ENCODE data around the gene KRT81.
A peak's percentile ranks its signal among the peaks of the same experiment; 100 is the strongest.
"Not testable (repeated sequence)": the region's sequence is repeated elsewhere in the genome, so short reads cannot be mapped to it uniquely, and the experiment has no call there.

The KRT81 gene

DNA sequence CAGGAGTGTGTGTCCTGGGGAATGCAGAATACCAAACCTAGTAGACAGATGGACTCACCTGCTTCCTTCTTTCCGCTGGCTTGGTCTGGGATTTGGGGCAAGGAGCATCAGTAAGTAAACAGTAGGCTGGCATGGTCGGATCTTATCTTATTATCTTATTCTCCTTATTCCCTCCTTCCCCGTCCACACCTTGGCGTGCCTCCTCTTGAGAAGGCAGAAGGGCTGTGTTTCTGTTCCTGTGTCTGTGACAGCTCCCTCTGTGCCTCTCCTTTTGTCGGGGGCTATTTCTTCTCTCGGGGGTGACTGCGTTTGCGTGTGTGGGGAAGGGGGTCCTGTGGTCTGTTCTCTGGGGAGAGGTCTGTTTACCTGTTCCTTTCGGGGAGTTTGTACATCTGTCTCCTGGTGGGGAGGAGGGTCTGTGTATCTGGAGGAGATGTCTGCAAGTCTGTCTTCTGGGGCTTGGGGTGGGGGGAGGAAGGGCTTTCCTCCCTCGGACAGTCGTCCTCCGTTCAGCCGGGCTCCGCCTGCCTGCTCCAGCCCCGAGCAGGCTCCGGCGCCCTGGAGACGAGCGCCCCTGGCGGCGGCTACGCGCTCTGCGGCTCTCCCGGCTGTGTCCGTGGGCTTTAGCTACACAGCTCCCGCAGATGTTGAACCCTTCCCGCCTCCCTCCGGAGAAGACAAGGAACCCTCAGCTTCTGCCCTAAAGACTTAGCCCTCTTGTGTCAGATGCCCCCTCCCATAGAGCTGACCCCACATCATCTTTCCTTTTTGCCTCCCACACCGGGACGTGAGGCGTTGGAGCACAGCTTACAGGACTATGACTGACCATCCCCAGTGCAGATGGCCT lies 12.5 kb downstream of the KRT81 start:
- peak; percentile 44 to 55 for DNase-seq (ENCODE audit: low read depth in 1 of 2, low spot score in 1 of 2)

DNA sequence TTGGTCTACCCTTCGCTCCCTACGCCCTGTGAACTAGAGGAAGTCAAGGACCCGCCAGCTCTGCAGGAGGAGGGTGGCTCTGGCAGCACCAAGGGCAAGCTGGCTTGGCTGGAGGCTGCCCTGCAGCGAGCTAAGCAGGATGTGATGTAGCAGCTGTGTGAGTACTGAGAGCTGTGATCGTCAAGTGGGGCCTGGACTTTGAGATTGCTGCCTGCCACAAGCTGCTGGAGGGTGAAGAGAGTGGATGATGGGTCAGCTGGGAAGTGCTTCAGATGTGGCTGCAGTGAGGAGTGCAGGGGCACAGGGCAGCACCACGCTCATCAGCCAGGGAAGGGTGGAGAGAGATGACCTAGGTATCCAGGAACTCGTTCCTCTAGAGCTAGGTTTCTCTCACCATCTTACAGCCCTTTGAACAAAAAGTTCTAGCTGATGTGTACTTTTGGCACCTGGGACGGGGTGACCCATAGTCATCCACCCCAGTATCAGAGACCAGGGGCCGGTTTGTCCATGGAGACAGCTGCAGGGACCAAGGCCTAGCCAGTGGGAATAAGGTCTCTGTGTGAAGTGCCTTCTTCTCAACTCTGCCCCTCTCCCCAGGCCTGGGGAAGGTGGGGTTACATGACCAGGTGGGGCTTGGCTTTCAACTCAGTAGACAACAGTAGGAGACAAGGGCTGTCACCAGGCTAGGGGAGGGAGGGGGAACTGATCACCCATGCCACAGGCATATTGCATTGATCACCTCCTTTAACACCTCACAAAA lies 13.7 kb downstream of the KRT81 start:
- no peak for DNase-seq (ENCODE audit: low read depth in 1 of 2, low spot score in 1 of 2)

- DNase-seq (ENCODE audit: low read depth in 1 of 2, low spot score in 1 of 2): no peak
These were observed 15.6 kb downstream of the KRT81 start for GRCh38 chr12:52275686-52276085.

GRCh38 chr12:52274521-52275120 lies 16.7 kb downstream of the KRT81 start, which contains the start of gene KRT86:
Gene KRT86 (plus strand): TSS chr12:52274645. CDS start chr12:52301917, 27,272 bp downstream.
- no peak for DNase-seq (ENCODE audit: low read depth in 1 of 2, low spot score in 1 of 2)

DNA sequence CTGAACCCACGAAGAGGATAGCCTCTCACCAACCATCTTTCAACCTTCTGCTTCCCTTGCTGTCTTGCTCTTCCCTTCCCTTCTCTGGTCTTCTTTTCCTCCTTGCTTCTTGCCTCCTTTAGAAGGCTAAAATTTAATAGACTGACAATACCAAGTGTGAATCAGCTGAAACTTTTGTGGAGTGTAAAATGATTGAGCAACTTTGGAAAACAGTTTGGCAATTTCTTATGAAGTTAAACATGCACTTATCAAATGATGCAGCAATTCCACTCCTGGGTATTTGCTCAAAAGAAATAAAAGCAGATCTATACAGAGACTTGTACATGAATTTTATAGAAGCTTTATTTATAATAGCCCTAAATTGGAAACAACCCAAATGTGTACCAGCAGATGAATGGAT lies 20.2 kb downstream of the KRT81 start:
- DNase-seq (ENCODE audit: low read depth in 1 of 2, low spot score in 1 of 2): no peak

DNA sequence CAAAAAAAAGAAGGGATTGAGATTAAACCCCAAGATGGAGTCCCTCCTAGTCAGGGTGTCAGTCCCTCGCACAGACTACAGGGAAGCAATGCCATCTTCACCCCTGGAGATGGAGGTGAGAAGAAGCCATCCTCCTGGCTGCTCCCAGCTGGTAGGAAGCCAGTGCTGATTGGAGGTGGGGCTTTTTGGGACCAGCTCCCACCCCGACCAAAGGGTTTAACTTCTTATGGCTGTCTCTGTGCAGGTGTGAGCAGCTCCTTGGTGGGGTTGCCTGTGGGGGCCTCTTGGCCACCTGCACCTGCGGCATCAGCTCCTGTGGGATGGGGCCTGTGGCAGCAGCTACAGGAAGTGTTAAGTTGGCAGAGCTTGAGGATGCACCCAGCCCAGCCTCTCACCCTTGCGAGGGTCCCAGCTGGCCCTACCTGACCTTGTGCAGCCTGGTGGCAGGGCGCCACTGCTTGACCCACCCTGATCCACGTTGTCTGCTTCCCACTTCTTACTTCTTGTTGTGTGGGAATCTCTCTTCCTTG lies 20.7 kb downstream of the KRT81 start:
- no peak for DNase-seq (ENCODE audit: low read depth in 1 of 2, low spot score in 1 of 2)

- DNase-seq (ENCODE audit: low read depth in 1 of 2, low spot score in 1 of 2): no peak
These were observed 23.1 kb downstream of the KRT81 start for GRCh38 chr12:52268212-52268611.

- no peak for DNase-seq (ENCODE audit: low read depth in 1 of 2, low spot score in 1 of 2)
These were observed 23.6 kb downstream of the KRT81 start for GRCh38 chr12:52267699-52268098.

DNA sequence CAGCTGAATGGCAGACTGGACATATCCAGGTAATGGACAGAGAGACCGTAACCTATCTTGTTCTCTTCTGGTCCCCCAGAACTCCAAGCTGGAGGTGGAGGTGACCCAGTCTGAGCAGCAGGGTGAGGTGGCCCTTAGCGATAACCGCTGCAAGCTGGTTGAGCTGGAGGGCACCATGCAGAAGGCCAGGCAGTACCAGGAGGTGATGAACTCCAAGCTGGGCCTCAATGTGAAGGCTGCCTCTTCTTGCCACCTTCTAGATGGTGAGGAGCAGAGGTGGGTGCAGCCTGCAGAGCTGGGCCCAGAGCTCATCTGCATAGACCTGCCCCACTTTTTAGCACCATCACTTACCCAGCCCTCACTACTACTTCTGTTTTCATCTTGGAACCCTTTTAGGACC lies 24.1 kb downstream of the KRT81 start:
- no peak for DNase-seq (ENCODE audit: low read depth in 1 of 2, low spot score in 1 of 2)

- no peak for DNase-seq (ENCODE audit: low read depth in 1 of 2, low spot score in 1 of 2)
These were observed 24.8 kb downstream of the KRT81 start for GRCh38 chr12:52266514-52266913.

GRCh38 chr12:52264435-52264825 lies 26.9 kb downstream of the KRT81 start:
- no peak for DNase-seq (ENCODE audit: low read depth in 1 of 2, low spot score in 1 of 2)

GRCh38 chr12:52263761-52264434 lies 27.4 kb downstream of the KRT81 start:
- no peak for DNase-seq (ENCODE audit: low read depth in 1 of 2, low spot score in 1 of 2)

DNA sequence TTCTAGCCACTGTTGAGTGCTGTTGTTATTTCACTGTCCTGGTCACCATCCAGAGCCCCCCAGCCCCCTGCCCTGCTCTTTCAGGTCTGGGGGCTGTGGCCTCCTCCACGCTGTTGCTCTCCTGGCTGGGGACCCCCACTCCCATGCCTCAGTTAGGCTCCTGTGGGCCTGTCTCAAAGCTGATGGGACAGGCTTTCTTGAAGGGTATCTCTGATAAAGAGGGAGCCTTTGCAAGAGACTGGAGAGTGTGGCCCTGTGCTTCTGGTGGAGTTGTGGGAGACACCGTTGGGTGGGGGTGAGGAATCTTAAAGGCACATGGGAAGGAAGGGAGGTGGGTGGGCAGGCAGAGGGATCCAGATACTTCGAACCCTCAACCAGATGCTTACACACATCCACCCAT lies 29.0 kb downstream of the KRT81 start:
- no peak for DNase-seq (ENCODE audit: low read depth in 1 of 2, low spot score in 1 of 2)

DNA sequence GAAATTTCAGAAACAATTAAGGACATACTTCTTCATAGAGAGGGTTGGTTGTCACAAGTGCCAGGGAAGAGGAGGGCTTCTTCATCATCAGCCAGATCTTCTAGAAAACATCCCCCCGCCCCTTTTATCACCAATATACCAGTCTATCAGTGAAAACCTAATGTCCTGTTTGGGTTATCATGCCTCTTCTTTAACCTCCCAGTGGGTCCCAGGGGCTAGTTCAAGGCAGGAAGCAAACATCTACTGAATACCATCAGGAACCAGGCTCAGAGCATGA lies 30.2 kb downstream of the KRT81 start:
- no peak for DNase-seq (ENCODE audit: low read depth in 1 of 2, low spot score in 1 of 2)

DNA sequence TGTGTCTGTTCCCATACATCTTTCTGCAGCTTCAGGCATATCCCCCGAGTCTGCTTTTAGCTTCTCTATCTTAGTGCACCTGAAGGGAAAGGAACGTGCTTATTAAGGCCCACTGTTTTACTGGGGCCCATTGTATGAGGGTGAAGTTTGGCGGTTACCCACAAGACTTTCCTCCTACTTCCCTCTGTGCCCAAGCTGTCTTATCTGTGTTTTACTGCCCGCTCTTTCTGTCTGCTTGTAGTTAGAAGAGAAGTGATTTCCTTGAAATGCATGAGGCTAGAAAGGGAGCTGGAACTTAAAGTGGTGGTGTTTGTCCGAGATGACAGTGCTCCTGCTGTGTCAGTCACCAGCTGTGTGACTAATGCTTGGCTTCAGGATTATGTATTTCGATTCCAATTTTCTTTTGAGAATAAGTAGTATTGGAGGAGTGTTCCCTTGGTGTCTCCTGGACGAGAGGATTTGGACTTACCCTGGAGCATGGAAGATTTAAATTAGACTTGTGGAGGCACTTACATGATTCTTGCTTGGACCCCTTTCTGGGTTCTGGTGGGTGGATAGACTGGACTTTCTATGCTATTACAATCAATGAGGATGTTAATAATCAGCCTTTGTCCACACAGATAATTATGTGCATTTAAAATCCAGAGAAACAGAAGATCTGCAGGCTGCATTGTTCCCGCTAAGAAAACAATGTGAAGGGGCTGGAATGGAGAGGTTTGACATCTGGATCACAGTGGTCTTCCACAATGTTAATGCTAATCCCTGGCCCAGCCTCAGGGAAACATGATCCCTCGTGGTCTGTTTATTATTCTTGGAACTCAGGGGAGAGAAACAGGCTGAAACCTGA lies 30.8 kb downstream of the KRT81 start:
- DNase-seq (ENCODE audit: low read depth in 1 of 2, low spot score in 1 of 2): no peak

DNA sequence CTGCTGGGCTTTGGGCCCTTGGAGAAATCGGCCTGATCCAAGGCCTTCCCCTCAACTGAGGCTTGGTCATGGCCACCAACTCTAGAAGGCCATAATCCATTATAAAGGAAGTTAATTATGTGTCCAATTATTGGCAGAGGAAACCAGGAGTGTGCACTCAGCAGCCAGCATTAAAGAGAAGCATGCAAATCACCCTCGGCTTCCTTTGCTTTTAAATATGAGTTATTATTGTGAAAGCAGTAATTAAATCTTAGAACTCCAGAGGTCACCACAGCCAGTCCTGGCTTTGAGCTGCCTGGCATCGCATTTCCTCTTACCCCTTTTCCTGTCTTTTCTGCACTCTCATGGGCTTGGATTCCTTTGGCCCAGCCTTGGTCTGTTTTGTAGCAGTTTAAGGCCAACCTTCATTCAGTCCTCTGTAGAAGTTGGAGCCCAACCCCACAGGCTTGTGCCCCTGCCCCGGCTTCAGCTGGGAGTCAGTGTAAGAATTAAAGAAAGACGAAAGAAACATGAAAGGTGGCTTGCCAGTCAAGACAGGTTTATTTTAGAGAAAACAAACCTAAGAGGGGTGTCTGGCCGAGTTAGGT lies 31.6 kb downstream of the KRT81 start:
- no peak for DNase-seq (ENCODE audit: low read depth in 1 of 2, low spot score in 1 of 2)

DNA sequence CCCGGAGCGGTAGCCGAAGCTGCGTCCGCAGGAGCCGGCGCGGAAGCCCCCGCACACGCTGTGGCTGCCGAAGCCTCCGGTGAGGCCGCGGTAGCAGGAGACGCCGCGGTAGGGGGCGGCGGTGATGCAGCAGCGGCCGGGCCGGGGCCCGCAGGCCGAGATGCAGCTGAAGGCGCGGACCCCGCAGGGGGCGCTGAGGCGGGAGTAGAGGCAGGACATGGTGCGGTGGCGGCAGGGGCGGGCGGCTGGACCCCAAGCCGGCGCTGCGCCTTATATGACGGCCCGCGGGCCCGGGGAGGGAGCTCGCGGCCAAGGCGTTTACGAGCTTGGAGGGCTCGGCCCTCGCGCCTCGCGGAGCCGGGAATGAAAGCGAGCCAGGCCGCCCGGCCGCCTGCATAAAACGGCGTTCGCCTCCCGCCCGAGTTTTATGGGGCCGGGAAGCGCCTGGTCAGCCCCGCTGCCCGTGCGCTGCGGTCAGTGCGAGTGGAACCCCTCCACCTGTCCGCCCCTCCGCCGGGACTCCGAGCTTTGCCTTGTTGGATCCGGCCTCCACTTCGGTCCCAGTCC lies 32.9 kb downstream of the KRT81 start:
- no peak for DNase-seq (ENCODE audit: low read depth in 1 of 2, low spot score in 1 of 2)

GRCh38 chr12:52257922-52258321 lies 33.4 kb downstream of the KRT81 start:
- DNase-seq (ENCODE audit: low read depth in 1 of 2, low spot score in 1 of 2): not testable (repeated sequence)

DNA sequence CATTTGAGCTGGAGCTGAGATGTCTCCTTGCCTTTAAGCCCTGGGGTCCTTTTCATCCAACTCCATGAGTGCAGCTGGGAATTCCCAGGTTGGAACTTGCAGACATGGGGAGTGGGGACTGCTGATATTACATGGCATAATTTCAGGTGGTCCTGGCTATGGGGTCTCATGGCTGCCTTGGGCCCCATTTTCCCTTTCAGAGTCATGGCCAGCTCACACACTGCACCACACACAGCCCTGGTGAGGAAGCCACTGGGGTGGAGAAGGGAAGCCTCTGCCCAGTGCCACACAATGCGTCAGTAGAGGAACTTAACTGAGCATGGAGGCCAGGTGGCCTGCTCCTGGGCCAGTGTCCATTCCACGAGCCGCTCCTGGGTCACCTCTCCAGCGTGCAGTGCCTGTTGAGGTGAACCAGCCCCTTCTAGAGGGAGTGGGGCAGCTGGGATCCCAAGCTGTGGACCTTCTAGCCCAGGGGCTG lies 34.2 kb downstream of the KRT81 start:
- DNase-seq (ENCODE audit: low read depth in 1 of 2, low spot score in 1 of 2): no peak

DNA sequence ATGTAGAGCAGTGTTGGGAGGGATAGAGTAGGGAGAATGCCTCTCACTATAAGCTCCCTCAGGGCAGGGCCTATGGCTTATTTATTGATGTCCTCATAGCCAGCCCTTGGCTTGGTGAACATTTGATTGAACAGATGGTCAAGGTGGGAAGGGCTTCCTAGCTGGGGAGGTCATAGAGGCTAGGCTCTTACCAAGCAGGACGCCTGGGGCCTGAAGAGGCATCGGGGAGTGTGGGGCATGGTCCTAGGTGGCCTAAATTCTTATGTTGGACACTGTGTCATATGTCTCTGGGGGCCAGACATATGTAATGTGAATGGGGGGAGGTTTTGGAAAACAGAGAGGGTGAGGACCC lies 34.8 kb downstream of the KRT81 start:
- no peak for DNase-seq (ENCODE audit: low read depth in 1 of 2, low spot score in 1 of 2)
